Brain microvascular endothelial cell (primary cell): ENCODE measurements around the gene GLIS2.
A peak's percentile ranks its signal among the peaks of the same experiment; 100 is the strongest.

Source experiments
- DNase-seq: peaks from one replicate; pipeline ENCODE4 v3.0.0-alpha.2; 2020
- H3K27ac ChIP-seq: fragments of 250-450 bp; sonication (Bioruptor Pico); 2 replicates; pipeline ENCODE4 v1.5.1; 2020; ENCODE audit warnings: mild to moderate bottlenecking, moderate library complexity
- H3K27me3 ChIP-seq: fragments of 250-450 bp; sonication (Bioruptor Pico); replicated peaks from 2 replicates; pipeline ENCODE4 v1.5.1; 2020; ENCODE audit warnings: mild to moderate bottlenecking
- H3K36me3 ChIP-seq: fragments of 250-450 bp; sonication (Bioruptor Pico); replicated peaks from 2 replicates; pipeline ENCODE4 v1.5.1; 2020; ENCODE audit warnings: mild to moderate bottlenecking
- H3K4me3 ChIP-seq: 2 replicates; pipeline ENCODE4 v1.5.1; 2011; ENCODE audit warnings: low read depth, mild to moderate bottlenecking, control low read depth, low read length, moderate library complexity
- in situ Hi-C: cut with HindIII; loops from 2 replicates; pipeline ENCODE4 v1.10.0; 2017; ENCODE audit warnings: low sequenced_read_pairs, low pct_ligation_motif_present
- TF ChIP-seq, protein P1 (sequence below): IDR thresholded peaks from 2 replicates; pipeline ENCODE4 v1.5.1; 2011; ENCODE audit warnings: low read depth, mild to moderate bottlenecking, moderate library complexity, low read length, control low read depth, inconsistent platforms; ENCODE audit errors: missing control alignments

The GLIS2 gene

DNA sequence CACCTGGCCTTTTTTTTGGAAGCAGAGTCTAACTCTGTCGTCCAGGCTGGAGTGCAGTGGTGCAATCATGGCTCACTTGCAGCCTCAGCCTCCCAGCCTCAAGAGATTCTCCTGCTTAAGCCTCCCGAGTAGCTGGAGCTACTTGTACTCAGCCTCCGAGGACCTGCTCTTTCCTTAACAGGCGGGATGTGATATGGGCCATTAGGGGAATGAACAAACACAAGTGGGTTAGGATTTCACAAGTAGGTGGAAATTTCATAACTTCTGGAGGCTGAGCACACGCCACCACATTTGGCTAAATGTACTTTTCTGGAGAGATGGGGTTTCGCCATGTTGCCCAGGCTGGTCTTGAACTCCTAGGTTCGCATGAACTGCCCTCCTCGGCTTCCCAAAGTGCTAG is 31.1 kb downstream of the GLIS2 start:
- DNase-seq: no peak
- in situ Hi-C loops: no loop called here
- TF ChIP-seq, protein P1, sequence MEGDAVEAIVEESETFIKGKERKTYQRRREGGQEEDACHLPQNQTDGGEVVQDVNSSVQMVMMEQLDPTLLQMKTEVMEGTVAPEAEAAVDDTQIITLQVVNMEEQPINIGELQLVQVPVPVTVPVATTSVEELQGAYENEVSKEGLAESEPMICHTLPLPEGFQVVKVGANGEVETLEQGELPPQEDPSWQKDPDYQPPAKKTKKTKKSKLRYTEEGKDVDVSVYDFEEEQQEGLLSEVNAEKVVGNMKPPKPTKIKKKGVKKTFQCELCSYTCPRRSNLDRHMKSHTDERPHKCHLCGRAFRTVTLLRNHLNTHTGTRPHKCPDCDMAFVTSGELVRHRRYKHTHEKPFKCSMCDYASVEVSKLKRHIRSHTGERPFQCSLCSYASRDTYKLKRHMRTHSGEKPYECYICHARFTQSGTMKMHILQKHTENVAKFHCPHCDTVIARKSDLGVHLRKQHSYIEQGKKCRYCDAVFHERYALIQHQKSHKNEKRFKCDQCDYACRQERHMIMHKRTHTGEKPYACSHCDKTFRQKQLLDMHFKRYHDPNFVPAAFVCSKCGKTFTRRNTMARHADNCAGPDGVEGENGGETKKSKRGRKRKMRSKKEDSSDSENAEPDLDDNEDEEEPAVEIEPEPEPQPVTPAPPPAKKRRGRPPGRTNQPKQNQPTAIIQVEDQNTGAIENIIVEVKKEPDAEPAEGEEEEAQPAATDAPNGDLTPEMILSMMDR: no peak
- H3K27ac ChIP-seq: no peak overlapping the region
- H3K27me3 ChIP-seq: no peaks in the 10 kb centered on the region
- H3K36me3 ChIP-seq: no peaks in the 10 kb centered on the region
- H3K4me3 ChIP-seq: no peak overlapping the region

DNA sequence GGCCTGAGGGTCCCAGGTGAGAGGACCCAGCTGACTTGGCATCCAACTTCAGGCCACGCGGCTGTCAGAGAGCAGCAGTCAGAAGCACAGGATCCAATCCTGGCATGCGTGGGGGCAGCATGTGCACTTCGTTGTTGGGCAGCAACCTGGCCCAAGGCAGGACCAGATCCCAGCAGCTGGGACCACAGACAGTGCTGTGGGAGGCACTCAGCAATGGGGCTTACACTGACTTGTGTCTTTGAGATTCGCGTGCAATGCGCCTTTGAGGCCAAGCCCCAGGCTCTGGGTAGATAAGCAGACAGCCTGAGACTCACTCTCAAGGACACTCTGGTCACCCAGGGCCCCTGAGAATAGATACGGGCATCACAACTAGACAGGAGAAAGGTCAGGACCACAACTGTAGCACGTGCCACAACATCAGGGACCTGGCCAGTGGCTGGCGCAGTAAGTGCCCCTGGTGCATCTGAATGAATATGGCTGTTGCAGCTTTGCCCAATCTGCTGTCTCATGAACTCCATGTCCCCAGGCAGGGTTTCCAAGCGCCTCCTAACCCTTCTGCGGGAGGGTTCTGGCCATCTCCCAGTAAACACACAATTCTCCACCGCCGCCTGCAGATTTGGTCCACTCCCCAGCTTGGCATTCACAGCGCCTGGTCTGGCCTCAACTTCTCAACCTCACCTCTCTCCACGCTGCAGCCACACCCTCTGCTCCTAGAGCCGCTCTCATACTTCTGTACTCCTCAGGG is 32.1 kb downstream of the GLIS2 start:
- no peak for DNase-seq
- in situ Hi-C loops: no loop called here
- TF ChIP-seq, protein P1: no peak
- Histone ChIP-seq H3K27me3 (no peaks in the 10 kb centered on the region), H3K36me3 (no peaks in the 10 kb centered on the region), H3K4me3 (no peak overlapping the region), H3K27ac (no peak overlapping the region)

DNA sequence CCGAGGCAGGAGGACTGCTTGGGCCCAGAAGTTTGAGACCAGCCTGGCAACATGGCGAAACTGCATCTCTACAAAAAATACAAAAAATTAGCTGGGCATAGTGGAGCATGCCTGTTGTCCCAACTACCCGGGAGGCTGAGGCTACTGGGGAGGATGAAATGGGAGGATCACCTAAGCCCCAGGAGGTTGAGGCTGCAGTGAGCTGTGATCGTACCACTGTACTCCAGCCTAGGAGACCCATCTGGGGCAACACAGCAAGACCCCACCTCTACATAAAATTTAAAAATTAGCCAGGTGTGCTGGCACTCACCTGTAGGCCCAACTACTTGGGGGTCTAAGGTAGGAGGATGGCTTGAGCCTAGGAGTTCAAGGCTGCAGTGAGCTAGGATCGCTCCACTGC is 33.5 kb downstream of the GLIS2 start:
- in situ Hi-C loops: no loop called here
- DNase-seq: no peak
- H3K36me3 ChIP-seq: no peaks in the 10 kb centered on the region
- H3K27me3 ChIP-seq: no peaks in the 10 kb centered on the region
- no peak overlapping the region for H3K27ac ChIP-seq
- H3K4me3 ChIP-seq: no peak overlapping the region
- TF ChIP-seq, protein P1: no peak

DNA sequence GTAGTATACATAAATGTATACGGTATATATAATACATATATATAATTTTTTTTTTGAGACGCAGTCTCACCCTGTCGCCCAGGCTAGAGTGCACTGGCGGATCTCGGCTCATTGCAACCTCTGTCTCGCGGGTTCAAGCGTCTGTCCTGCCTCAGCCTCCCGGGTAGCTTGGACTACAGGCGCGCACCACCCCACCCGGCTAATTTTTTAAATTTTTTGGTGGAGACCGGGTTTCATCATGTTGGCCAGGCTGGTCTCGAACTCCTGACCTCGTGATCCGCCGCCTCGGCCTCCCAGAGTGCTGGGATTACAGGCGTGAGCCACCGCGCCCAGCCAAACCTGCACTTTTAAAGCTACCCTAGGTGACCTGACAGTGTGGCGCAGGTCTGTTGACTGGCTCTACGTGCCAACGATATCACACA is 34.5 kb downstream of the GLIS2 start:
- Histone ChIP-seq H3K4me3 (peak overlapping the region; percentile 90), H3K27ac (peak overlapping the region; percentile 24), H3K27me3 (no peaks in the 10 kb centered on the region), H3K36me3 (no peaks in the 10 kb centered on the region)
- in situ Hi-C loops: no loop called here
- TF ChIP-seq, protein P1: no peak
- DNase-seq: no peak

DNA sequence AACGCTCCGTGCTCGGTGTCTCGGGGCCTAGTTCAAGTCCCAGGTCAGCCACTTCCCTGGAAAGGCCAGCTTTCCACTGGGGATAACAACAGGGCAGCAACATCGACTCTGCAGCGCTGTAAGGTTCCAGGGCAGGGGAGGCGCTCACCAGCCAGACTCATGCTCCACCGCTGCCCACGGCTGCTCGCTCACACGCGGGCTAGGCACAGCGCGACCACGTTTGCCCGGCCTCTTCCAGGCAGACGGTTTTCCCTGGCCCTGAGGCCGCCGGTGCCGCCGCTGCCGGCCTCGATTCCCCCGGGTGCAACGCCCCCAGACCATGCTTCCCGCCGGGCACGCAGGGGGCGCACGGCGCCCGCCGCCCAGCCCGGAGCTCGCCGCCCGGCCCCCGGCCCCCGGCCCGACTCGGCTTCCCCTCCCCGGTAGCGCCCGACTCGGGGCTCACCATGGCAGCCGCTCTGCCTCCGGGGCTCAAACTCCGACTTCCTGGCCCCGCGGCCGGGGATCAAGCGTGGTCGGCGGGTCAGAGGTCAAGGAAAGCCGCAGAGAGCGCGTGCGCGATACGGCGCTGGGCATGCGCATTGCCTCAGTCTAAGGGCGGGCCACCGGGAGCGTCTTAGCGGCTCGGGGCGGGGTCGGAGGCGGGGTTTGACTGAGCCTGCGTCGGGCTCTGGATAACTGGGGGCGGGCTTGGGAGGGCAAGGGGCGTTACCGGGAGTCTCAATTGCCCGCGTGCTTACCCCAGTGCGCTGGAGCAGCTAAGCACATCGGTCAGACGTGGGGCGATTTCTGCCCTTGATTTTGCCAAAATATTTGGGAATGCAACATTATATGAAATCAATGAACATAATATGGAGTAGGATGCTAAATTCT is 35.2 kb downstream of the GLIS2 start, which contains the start of gene PAM16:
Gene PAM16 (minus strand): TSS at position 535 of the 873 bp plus-strand sequence. CDS start 87 bp downstream, at position 448.
- Histone ChIP-seq H3K27me3 (no peaks in the 10 kb centered on the region), H3K4me3 (peak within 1 kb of the TSS; percentile 90), H3K36me3 (no peaks in the 10 kb centered on the region), H3K27ac (peak within 1 kb of the TSS; percentile 64)
- in situ Hi-C loops: no loop called here
- peak; percentile 91 for DNase-seq
- TF ChIP-seq, protein P1: no peak
